Tibial nerve (tissue), 4 donors: ENCODE data around the gene FBXL12. TPM values are rescaled to one million over a fixed set of nuclear protein-coding genes. Genes with fewer than 3 reads are reported as not detected.

Experiments
- DNase-seq, 2 donors: peaks; one replicate each; pipeline ENCODE4 v3.0.0-alpha.2; 2019; ENCODE audit warnings: low spot score in 2 of 2
- H3K27ac ChIP-seq, 4 donors: fragments of 200-600 bp; sonication (generic) in 3 of 4; one replicate each; pipeline ENCODE4 v1.5.1; 2017 to 2019; ENCODE audit warnings: mild to moderate bottlenecking in 1 of 4
- H3K27me3 ChIP-seq, 2 donors: fragments of 200-600 bp; sonication (generic) in 1 of 2; one replicate each; pipeline versions ENCODE4 v1.5.1 to v1.6.0; 2017 to 2019
- H3K36me3 ChIP-seq, 3 donors: fragments of 200-600 bp; sonication (generic); one replicate each; pipeline ENCODE4 v1.5.1; 2018 to 2019
- H3K4me1 ChIP-seq, 4 donors: fragments of 200-600 bp; sonication (generic) in 3 of 4; one replicate each; pipeline ENCODE4 v1.5.1; 2017 to 2019
- H3K4me3 ChIP-seq, 4 donors: fragments of 200-600 bp; sonication (generic) in 3 of 4; one replicate each; pipeline ENCODE4 v1.5.1; 2017 to 2019; ENCODE audit warnings: mild to moderate bottlenecking in 1 of 4, moderate library complexity in 1 of 4
- H3K9me3 ChIP-seq, 4 donors: fragments of 200-600 bp; sonication (generic) in 3 of 4; one replicate each; pipeline ENCODE4 v1.5.1; 2017 to 2019
- CTCF ChIP-seq, 5 experiments: fragments of 200-600 bp in 3 of 5; fragments of 450-650 bp in 2 of 5; sonication (generic) in 3 of 5; IDR thresholded peaks; one replicate each; pipeline ENCODE4 v1.5.1; 2016 to 2019; ENCODE audit warnings: antibody characterized with exemption in 5 of 5, mild to moderate bottlenecking in 3 of 5, moderate library complexity in 2 of 5
- EP300 ChIP-seq, 2 donors: sonication (generic); formaldehyde crosslinking; IDR thresholded peaks; one replicate each; pipeline ENCODE4 v1.6.1; 2017; ENCODE audit warnings: antibody characterized with exemption in 2 of 2, mild to moderate bottlenecking in 1 of 2
- POLR2A ChIP-seq, 2 donors: fragments of 450-650 bp; IDR thresholded peaks; one replicate each; pipeline ENCODE4 v1.6.1; 2017; ENCODE audit warnings: antibody characterized with exemption in 2 of 2, mild to moderate bottlenecking in 2 of 2, moderate library complexity in 2 of 2
- WGBS, 2 donors: methylation state at CpG; one replicate each; pipeline ENCODE4 v1.1.5; 2018; 5-methylcytosine and 5-hydroxymethylcytosine counted together
- total RNA-seq, 4 donors: library from RNA; depleted of rRNA; stranded (reverse); fragments of >200 nt; gene quantifications; one replicate each; pipeline ENCODE4 v1.1.0, GENCODE V29; 2016

The FBXL12 gene
- total RNA-seq, 4 donors from 2014 or later: 26.2 to 42.7 (median 36.6) TPM

- no peak overlapping the region for H3K27ac ChIP-seq
- WGBS, 2 donors: 96 to 100% methylated on average over 1 of the region's 1 CpG
- H3K4me1 ChIP-seq: no peaks in the 10 kb centered on the region
- H3K36me3 ChIP-seq: peaks cover 0 to 8% (median 0%) of the 10 kb centered on the region in 3 donors
- DNase-seq: no peak
- no peak overlapping the region for H3K4me3 ChIP-seq
- no peaks in the 10 kb centered on the region for H3K9me3 ChIP-seq
- H3K27me3 ChIP-seq: no peaks in the 10 kb centered on the region
- TF ChIP-seq EP300 (IDR thresholded peaks at IDR 0.05) (no peak), CTCF (IDR thresholded peaks at IDR 0.05) (no peak), POLR2A (IDR thresholded peaks at IDR 0.05) (no peak)
These were observed 42.6 kb upstream of the FBXL12 start for GRCh38 chr19:9861503-9861902.

- no peak overlapping the region for H3K4me3 ChIP-seq
- no peaks in the 10 kb centered on the region for H3K4me1 ChIP-seq
- H3K27me3 ChIP-seq: no peaks in the 10 kb centered on the region
- H3K36me3 ChIP-seq: peaks cover 0 to 8% (median 0%) of the 10 kb centered on the region in 3 donors
- WGBS, 2 donors: 77 to 88% methylated on average over 8 of the region's 8 CpGs
- no peak for TF ChIP-seq POLR2A (IDR thresholded peaks at IDR 0.05)
- TF ChIP-seq EP300 (IDR thresholded peaks at IDR 0.05): no peak
- no peak for DNase-seq
- H3K27ac ChIP-seq: no peak overlapping the region
- no peaks in the 10 kb centered on the region for H3K9me3 ChIP-seq
These were observed 41.5 kb upstream of the FBXL12 start for GRCh38 chr19:9860407-9860806.

- DNase-seq: no peak
- no peaks in the 10 kb centered on the region for H3K27me3 ChIP-seq
- H3K27ac ChIP-seq: no peak overlapping the region
- no peaks in the 10 kb centered on the region for H3K4me1 ChIP-seq
- TF ChIP-seq EP300 (IDR thresholded peaks at IDR 0.05) (no peak), CTCF (IDR thresholded peaks at IDR 0.05) (no peak), POLR2A (IDR thresholded peaks at IDR 0.05) (no peak)
- no peak overlapping the region for H3K4me3 ChIP-seq
- peaks cover 0 to 16% (median 0%) of the 10 kb centered on the region in 3 donors for H3K36me3 ChIP-seq
- no peaks in the 10 kb centered on the region for H3K9me3 ChIP-seq
These were observed 39.9 kb upstream of the FBXL12 start for GRCh38 chr19:9858766-9859165.

GRCh38 chr19:9857920-9858746 is 39.3 kb upstream of the FBXL12 start:
- TF ChIP-seq EP300 (IDR thresholded peaks at IDR 0.05): no peak
- no peak for TF ChIP-seq CTCF (IDR thresholded peaks at IDR 0.05)
- no peak for TF ChIP-seq POLR2A (IDR thresholded peaks at IDR 0.05)
- no peaks in the 10 kb centered on the region for H3K27me3 ChIP-seq
- H3K36me3 ChIP-seq: peaks cover 0 to 16% (median 0%) of the 10 kb centered on the region in 3 donors
- no peaks in the 10 kb centered on the region for H3K9me3 ChIP-seq
- peaks cover 0 to 3% (median 0%) of the 10 kb centered on the region in 4 donors for H3K4me1 ChIP-seq
- DNase-seq: no peak
- H3K4me3 ChIP-seq: no peak overlapping the region
- peak overlapping the region in 1 of 4 donors; percentile 34 for H3K27ac ChIP-seq
- WGBS, 2 donors: 87% methylated on average over 10 of the region's 10 CpGs

- H3K4me3 ChIP-seq: no peak overlapping the region
- H3K4me1 ChIP-seq: peaks cover 0 to 5% (median 0%) of the 10 kb centered on the region in 4 donors
- no peaks in the 10 kb centered on the region for H3K9me3 ChIP-seq
- peaks cover 0 to 16% (median 0%) of the 10 kb centered on the region in 3 donors for H3K36me3 ChIP-seq
- no peaks in the 10 kb centered on the region for H3K27me3 ChIP-seq
- TF ChIP-seq EP300 (IDR thresholded peaks at IDR 0.05): no peak
- TF ChIP-seq CTCF (IDR thresholded peaks at IDR 0.05): no peak
- TF ChIP-seq POLR2A (IDR thresholded peaks at IDR 0.05): no peak
- peak overlapping the region in 1 of 4 donors; percentile 34 for H3K27ac ChIP-seq
- 92% methylated on average over 13 of the region's 13 CpGs for WGBS, 2 donors
- DNase-seq: no peak
These were observed 38.3 kb upstream of the FBXL12 start for GRCh38 chr19:9857076-9857721.
